Stimulated activated CD4-positive, alpha-beta T cell treated with anti-CD3 and anti-CD28 coated beads, Interleukin-2, amount 100 ng/mL, for 4 hours (primary cell): Measurements from ENCODE around the gene OR2S2.
A peak's percentile ranks its signal among the peaks of the same experiment; 100 is the strongest.
"Not testable (repeated sequence)": the region's sequence is repeated elsewhere in the genome, so short reads cannot be mapped to it uniquely, and the experiment has no call there.

Experiments used
- DNase-seq: peaks from one replicate; pipeline ENCODE4 v3.0.0-alpha.2; 2020; ENCODE audit warnings: low read depth

The OR2S2 gene, protein sequence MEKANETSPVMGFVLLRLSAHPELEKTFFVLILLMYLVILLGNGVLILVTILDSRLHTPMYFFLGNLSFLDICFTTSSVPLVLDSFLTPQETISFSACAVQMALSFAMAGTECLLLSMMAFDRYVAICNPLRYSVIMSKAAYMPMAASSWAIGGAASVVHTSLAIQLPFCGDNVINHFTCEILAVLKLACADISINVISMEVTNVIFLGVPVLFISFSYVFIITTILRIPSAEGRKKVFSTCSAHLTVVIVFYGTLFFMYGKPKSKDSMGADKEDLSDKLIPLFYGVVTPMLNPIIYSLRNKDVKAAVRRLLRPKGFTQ

DNA sequence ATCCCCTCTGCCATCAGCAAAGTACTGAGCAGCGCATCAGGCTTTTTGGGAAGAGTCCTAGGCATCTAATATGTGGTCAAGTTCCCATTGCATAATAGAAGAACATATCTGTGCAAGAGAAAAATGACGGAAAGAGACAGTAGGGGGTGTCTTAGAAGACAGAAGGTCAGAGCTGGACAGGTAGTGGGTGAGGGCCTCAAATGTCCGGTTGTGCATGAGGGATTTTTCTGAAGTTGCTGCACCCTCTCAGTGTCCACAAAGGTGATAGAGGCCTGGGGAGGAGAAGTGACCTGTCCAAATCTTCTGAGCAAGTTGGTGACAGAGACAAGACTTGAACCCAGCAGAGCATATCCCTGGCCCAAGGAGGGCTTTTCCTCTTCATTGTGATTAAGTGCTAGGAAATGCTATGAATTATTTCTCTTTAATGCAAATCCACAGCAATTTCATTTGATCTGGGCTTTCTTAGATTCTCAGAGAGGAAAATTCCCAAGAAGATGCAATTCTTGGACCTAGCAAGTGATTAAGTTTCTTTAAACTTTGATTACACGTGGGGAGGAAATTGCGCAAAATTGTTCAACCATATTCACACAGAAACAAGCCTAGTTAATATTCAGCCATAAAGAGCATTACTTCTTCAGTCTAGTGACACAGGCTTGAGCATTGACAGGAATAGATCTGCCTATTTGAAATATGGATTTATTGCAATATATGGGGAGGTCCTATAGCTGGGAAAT is at the start of gene OR2S2:
TSS of gene OR2S2 (minus strand) at position 51 of the 734 bp plus-strand sequence. CDS start 56 bp downstream, outside the sequence.
- DNase-seq, result no peak

DNA sequence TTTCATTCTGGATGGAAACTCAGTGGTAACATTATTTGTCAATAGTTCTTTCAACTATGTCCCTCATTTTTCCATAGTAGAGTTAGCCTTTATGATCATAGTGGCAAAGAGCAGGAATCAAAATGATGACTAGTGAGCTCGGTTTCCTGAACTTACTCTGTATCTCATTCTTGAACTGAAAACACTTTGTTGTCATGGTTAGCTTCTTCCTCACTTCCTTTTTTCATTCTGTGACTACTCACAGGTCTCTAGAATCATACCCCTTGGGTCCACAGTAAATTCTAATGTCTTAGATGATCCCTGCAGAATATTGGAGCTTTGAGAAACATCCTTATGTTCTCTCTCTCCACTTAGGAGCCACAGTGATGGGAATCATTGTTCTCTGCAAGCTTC is 49.4 kb upstream of the OR2S2 start:
- no peak for DNase-seq

DNA sequence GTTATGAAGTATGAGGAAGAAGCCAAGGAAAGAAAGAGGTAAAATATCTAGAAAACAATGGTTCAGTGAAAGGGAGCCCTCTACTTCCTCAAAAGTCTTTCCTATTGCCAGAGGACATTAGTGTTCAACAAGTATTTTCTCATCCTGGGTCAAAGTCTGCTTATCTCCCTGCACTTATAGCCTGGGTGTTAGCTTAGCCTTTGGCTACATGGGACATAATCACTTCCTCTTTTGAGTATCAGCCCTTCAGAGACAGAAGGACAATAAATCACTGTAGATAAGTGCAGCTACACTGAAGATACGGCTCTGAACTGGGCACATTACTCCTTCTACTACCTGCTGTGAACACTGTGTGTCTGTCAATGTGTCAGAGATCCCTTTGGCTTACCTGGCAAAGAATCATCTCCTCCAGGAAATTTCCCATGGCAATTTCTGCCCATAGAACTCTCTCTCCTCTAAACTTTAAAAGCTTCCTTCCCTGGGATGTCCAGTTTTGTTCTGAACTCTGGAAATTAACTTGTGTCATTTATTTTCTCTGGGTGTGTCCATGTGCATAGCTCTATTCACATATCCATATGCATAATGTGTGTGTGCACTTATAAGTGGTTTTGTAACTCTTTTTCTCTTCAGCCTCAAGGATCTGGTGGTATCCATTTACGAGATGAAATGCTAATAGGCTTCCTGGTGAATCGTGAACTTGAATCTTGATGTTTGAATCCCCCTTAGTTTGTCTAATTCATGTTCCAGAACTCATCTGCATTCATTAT is 48.8 kb upstream of the OR2S2 start:
- no peak for DNase-seq

DNA sequence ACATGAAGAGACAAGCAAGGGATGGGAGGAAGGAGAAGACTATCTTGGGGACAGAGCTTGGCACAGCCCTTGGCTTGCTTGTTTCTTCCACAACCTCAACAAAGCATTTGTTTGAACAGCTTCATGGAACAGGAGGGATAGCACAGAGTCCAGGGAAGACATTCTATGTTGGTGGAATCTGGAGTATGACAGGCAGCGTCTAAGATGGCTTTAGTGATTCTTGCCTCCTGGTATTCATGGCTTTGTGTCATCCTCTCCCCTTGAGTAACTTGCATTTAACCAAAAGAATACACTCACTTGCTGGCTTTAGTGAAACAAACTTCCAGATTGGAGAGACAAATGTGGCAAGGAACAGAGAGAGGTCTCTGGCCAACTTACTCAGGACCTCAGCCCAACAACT is 47.9 kb upstream of the OR2S2 start:
- no peak for DNase-seq

DNA sequence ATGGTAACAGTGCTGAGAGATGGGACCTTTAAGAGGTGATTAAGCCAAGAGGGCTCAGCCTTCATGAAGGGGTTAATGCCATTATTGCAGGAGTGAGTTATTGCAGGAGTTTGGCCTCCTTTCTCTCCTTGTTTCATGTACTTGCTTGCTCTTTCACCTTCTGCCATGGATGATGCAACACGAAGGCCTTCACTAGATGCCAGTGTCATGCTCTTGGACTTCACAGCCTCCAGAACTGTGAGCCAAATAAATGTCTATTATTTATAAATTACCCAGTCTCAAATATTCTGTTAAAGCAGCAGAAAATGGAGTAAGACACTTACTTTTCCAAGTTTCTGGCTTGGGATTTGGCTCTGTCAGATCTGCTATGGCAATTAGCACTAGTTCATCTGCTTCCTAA is 40.4 kb upstream of the OR2S2 start:
- DNase-seq, result no peak

DNA sequence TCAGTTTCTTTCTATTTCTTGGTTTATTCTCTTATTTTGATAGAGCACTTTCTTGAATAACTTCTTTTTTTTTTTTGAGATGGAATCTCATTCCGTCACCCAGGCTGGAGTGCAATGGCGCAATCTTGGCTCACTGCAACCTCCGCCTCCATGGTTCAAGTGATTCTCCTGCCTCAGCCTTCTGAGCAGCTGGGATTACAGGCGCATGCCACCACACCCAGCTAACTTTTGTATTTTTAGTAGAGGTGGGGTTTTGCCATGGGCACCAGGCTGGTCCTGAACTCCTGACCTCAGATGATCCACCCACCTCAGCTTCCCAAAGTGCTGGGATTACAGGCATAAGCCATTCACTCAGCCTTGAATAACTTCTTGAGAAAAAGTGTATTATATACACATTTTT is 39.1 kb upstream of the OR2S2 start:
- not testable (repeated sequence) for DNase-seq

DNA sequence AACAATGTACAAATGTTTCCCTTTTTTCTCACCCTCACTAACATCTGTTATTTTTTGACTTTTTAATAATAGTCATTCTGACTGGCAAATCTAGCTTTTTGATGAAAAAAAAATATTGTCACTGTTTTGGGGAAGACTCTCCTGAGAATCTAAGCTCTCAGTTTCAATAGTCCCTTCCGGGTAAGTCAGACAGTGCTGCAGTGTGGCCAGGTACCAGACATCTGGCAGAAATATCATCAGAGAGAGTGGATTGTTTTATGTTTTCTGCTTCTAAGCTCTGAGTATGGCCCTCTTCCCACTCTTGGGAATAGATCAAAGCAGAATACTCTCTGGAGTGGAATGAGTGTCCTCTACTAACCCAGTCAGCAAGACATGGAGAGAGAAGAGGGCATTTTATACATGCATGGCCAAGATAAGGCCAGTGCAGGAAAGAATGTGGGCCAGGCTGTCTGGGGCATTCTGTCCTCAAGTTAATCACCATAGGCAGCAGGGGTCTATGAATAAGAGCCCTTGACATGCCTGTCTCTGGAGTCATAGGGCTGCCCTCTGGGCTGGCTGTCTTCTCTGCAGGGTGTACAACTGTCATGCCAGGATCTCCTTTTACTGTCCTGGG is 38.5 kb upstream of the OR2S2 start:
- no peak for DNase-seq

DNA sequence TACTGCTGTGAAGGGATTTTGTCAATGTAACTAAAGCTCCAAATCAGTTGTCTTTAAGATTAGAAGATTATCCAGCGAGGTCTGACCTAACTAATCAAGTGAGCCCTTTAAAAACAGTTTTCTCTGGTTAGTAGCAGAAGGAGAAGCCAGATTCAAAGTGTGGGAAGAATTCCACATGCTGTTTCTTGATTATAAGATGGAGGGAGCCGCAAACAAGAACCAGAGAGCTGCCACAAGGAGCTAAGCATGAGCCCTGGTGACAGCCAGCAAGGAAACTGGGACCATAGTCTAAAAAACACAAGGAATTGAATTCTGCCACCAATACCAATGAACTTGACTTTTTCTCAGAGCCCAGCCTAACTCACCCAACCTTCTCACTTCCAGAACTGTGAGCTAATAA is 37.0 kb upstream of the OR2S2 start:
- DNase-seq, result no peak

DNA sequence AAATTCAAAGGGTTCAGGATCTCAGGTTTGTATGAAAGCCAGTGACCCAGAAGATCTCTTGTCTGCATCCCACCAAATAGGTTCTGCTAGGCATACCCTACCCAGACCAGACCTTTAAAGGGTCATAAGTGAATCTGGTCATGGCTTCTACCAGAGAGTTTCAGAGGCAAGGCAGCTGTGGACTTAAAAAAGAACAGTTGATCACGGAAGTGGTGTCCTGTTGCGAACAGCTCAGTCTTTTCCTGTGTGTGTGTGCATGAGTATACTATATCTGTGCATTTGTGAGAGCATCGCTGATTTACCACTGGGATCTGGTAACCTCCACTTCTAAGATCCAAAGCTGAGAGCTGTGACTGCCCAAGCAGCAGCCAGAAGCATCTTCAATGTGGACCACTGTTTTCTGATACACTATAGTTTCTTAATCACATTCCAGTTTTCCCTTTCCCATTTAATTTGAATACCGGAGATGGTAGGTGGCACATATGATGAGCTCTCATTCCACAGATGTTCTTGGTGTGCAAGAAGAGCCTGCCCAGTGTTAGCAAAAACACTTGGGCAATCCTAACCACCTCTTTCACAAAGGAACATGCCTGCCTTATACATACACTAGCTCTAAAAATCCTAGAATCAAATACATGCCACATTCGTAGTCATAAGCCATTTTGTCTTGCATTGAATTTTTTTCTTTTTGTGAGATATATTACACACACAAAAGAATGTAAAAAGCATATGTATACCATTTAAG is 36.2 kb upstream of the OR2S2 start:
- DNase-seq, result no peak

DNA sequence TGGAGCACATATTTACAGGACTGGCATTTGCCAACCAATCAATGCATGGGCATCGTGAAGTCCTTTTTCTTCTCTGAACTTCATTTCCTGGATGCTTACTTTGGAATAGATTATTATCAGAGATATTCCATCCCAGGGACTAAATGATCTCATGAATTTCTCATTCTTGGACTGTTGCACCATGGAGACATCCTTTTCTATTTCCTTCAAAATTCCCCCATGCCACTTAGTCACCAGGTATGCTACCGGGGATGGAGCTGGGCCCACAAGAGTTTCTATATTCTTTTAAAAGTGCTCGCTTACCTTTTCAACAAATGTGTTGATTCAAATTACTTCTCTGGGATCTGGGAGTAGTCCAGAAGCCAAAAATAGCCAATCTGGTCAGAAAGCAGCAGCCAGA is 35.2 kb upstream of the OR2S2 start:
- not testable (repeated sequence) for DNase-seq

DNA sequence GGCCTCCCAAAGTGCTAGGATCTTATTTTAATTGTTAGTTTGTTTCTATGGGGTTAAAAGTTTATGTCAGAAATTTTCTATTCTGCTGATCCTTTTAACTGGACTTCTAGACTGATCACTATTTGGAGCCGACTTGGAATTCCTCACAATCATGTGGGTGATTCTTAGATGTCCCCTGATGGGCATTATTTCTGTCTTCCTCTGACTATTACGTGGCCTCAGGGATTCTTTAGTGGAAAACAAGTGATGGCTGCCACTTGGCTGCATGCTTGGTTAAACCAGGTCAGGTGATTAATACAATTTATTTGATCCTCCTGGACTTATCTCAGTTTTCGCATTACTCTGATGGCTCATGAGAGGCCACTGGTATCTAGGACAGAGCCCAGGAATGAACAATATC is 32.2 kb upstream of the OR2S2 start:
- no peak for DNase-seq

DNA sequence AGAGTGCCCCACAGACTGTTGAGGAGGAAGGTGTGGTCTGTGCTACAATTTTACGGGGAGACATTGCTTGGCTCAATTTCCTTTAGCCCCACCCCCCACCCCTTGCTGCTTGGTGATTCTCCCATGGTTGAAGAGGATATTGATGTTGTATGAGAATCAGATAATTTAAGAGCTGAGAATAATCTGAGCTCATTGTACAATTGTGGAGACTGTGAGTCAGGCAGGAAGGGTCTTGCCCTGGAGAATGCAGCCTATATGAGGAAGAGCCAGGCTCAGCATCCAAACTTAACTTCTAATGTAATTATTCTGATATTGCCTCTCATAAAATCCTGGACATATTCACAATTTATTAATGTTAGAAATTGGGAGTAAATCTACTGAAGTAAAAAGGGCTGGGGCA is 26.1 kb upstream of the OR2S2 start:
- DNase-seq, result no peak

DNA sequence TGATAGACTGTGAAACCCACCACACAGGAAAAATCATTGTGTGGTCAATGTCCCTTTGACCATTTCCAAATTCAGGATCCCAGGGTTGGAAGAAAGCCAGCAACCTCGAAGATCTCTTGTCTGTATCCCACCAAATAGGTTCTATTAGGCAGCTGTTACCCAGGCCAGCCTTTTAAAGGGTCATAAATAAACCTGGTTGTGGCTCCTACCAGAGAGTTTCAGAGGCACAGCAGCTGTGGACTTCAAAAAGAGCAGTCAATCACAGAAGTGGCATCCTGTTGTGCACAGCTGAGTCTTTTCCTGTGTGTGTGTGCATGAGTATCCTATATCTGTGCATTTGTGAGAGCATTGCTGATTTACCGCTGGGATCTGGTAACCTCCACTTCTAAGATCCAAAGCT is 23.7 kb upstream of the OR2S2 start:
- DNase-seq, result no peak

DNA sequence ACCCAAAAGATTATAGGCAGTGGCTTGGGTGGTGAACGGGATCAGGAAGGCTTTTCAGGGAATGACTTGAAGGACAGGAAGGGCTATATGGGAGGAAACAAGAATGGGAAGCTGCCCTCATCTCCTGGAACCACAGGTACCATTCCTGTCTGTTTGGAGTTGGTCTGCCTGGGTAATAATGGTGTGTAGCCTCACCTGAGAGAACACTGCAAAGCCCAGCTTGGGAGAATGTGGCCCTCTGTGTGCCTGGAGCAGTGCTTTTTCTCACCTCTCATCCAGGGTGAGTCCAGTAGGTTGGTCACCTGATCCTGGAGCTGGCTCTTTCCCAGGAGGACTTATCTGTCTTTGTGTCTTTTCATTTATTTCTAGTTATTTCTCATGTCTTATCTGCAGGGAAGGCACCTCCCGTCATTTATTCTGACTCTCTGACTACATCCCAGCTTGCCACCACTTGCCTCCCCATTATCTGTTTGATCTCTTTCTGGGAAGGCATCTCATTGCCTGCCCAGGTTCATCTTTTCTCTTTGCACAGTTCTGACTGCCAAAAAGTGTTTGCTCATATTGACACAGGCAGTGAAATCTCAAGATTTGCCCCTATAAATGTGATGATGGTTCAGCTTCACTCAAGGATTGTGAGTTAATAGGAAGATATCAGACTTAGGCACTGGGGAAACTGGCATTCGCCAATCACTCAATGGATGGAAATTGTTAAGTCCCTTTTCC is 22.5 kb upstream of the OR2S2 start:
- no peak for DNase-seq

DNA sequence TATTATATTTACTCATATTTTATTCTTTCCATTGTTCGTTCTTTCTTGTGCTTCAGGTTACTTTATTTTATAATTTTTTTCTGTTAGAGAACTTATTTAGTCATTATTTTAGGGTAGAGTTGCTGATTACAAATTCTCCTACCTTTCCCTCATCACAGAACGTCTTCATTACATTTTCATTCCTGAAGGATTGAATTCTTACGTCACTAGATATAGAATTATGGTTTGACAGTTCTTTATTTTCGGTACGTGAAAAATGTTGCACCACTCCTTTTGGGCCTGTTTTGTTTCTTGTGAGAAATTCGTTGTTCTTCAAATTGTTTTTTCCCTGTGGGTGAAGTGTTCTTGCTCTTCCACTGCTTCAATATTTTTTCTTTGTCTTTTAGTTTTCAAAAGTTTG is 20.8 kb upstream of the OR2S2 start:
- no peak for DNase-seq

DNA sequence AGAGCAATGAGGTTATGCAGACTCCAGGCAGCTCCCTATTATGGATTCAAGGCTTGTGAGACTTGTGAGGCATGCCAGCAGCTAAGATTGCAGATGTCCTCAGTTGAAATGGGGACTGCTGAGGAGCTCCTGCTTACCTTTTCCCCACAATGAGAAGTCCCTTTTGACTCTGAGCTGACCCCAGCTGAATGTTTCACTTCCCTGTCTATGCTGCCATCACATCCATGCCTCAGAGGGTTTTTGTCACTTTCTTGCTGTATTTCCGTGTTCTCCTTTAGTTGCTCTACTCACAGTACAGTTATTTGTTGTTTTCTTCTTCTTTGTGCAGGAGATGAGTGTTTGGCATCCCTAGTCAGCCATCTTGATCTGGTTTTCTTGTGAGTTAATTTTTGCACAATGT is 18.8 kb upstream of the OR2S2 start:
- DNase-seq, result no peak

DNA sequence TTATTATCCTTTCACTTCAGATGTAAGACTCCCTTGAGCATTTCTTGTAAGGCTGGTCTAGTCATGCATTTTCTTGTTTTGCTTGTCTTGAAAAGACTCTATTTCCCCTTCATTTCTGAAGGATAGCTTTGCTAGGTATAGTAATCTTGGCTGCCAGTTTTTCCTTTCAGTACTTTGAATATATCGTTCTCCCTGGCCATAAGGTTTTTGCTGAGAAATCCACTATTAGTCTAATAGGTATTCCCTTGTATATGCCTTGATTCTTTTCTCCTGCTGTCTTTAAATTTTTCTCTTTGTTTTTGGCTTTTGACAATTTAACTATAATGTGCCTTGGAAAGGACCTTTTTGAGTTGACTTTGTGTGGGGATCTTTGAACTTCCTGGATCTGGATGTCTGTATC is 16.8 kb upstream of the OR2S2 start:
- DNase-seq, result no peak

DNA sequence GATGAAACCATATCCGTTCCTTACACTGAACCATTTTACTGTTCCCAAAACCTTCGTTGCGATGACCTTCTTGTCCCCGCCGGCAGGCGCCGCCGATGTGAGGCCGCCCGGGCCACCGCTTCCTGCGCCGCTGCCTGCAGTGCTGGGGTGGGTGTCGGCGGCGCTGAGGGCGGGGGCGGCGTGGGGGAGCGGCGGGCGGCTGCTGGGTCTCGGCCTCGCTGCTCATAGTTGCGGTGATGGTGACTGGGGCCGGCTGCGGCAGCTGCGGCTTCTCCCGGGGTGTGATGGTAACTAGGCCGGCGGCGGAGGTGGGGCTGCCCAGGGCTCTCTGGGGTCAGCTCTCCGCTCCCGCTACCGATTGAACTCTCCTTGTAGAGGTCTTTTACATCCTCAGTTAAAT is 14.1 kb upstream of the OR2S2 start:
- peak; percentile 38 for DNase-seq

DNA sequence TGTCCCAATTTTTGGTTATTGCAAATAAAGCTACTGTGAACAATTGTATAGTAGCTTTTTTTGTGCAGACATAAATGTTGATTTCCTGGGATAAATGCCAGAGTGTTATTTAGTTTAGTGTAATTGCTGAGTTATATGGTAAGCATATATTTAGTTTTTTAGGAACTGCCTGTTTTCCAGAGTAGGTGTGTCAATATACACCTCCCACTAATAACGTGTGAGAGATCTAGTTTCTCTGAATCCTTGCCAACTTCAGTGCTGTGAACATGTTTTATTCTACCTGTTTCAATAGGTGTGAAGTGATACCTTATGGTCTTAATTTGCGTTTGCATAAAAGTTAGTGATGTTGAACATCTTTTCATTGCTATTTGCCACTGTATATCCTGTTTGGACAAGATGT is 9.1 kb upstream of the OR2S2 start:
- DNase-seq, result no peak

DNA sequence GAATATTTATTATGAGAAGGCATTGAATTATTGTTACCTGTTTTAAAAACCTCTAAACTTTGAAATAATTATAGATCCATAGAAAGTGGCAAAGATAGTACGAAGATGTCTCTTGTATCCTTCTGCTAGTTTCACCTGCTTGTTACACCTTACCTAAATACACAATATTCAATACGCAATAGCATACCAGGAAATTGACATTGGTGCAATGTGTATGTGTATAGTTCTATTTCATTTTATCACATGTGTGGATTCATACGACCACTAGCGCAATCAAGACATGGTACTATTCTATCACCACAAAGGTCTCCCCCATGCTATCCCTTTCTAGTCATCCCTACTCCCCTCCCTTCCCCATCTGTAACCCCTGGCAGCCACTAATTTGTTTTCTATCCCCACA is 8.5 kb upstream of the OR2S2 start:
- no peak for DNase-seq

DNA sequence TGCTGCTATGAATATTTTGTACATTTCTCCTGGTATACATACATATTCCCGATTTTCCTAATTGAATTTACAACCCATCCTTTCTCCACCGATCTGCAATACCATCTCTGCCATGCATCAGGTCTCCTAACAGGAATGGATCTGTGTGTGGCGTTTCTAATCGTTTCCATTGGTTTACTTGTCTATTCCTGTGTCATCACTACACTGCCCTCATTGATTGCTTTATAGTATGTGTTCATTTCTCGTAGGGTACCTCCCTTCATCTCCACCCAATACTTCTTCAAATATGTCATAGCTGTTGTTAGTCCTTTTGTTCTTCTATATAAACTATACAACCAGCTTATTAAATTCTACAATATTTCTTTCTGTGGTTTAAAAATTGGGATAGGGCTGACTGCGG is 7.1 kb upstream of the OR2S2 start:
- no peak for DNase-seq
